Fibroblast of lung (primary cell): Measurements from ENCODE around the gene MRTFA. TPM values are rescaled to one million over a fixed set of nuclear protein-coding genes. Genes with fewer than 3 reads are reported as not detected.

Experiments used
- DNase-seq, 2 donors: peaks; one replicate each; pipeline versions ENCODE4 v3.0.0 to v3.0.0-alpha.2; 2010; ENCODE audit warnings: low read depth in 2 of 2
- H2AFZ ChIP-seq: 2 replicates; pipeline ENCODE4 v1.5.1; 2012; ENCODE audit warnings: low read length, control low read depth, inconsistent platforms
- H3K27ac ChIP-seq: 2 replicates; pipeline ENCODE4 v1.5.1; 2011; ENCODE audit warnings: low read length, control low read depth; ENCODE audit not compliant: insufficient read depth
- H3K27me3 ChIP-seq: 2 replicates; pipeline ENCODE4 v1.5.1; 2011; ENCODE audit warnings: mild to moderate bottlenecking, low read length; ENCODE audit not compliant: control insufficient read depth, insufficient read depth
- H3K36me3 ChIP-seq: 2 replicates; pipeline ENCODE4 v1.5.1; 2011; ENCODE audit warnings: low read length; ENCODE audit not compliant: control insufficient read depth, insufficient read depth
- H3K4me1 ChIP-seq: 2 replicates; pipeline ENCODE4 v1.5.1; 2011; ENCODE audit warnings: low read length; ENCODE audit not compliant: control insufficient read depth, insufficient read depth; ENCODE audit errors: extremely low read depth
- H3K4me2 ChIP-seq: 2 replicates; pipeline ENCODE4 v1.5.1; 2011; ENCODE audit warnings: low read length, control low read depth; ENCODE audit not compliant: insufficient read depth; ENCODE audit errors: extremely low read depth
- H3K4me3 ChIP-seq, 4 experiments: fragments of 200-600 bp in 1 of 4; sonication (generic) in 1 of 4; replicated peaks in 1 of 4; 2 replicates each; pipeline ENCODE4 v1.5.1; 2011 to 2016; ENCODE audit warnings: low read length in 4 of 4, low read depth in 3 of 4, mild to moderate bottlenecking in 3 of 4, control low read depth in 2 of 4, inconsistent platforms in 1 of 4, mixed read lengths in 1 of 4; ENCODE audit not compliant: insufficient read depth in 1 of 4; ENCODE audit errors: control extremely low read depth in 1 of 4
- H3K79me2 ChIP-seq: 2 replicates; pipeline ENCODE4 v1.5.1; 2012; ENCODE audit warnings: mild to moderate bottlenecking, low read length, inconsistent platforms; ENCODE audit not compliant: control insufficient read depth, insufficient read depth
- H3K9ac ChIP-seq: 2 replicates; pipeline ENCODE4 v1.5.1; 2011; ENCODE audit warnings: mild to moderate bottlenecking, low read length, control low read depth; ENCODE audit not compliant: insufficient read depth
- H3K9me3 ChIP-seq: 2 replicates; pipeline ENCODE4 v1.5.1; 2012; ENCODE audit warnings: low read depth, low read length; ENCODE audit not compliant: control insufficient read depth, insufficient read depth
- H4K20me1 ChIP-seq: 2 replicates; pipeline ENCODE4 v1.5.1; 2011; ENCODE audit warnings: low read length; ENCODE audit not compliant: control insufficient read depth, insufficient read depth; ENCODE audit errors: extremely low read depth
- EZH2 ChIP-seq: IDR thresholded peaks from 2 replicates; pipeline ENCODE4 v1.5.1; 2012; ENCODE audit warnings: low read length, control low read depth, mild to moderate bottlenecking; ENCODE audit errors: missing control alignments
- polyA plus RNA-seq, 2 donors: library from polyadenylated mRNA; depleted of rRNA in 1 of 2; stranded (reverse) in 1 of 2; unstranded in 1 of 2; fragments of >200 nt; gene quantifications; 2 replicates each; pipeline ENCODE4 v1.2.1, GENCODE V29; 2011 to 2012; ENCODE audit warnings: missing spikeins in 1 of 2
- total RNA-seq: library from RNA; depleted of rRNA; stranded (reverse); fragments of >200 nt; gene quantifications from 2 replicates; pipeline ENCODE4 v1.2.1, GENCODE V29; 2014
- TF ChIP-seq, protein P1 (sequence below), 2 donors: IDR thresholded peaks in 1 of 2; conservative IDR thresholded peaks in 1 of 2; 1 replicate in 1 of 2; 2 replicates in 1 of 2; pipeline ENCODE4 v1.5.1; 2011 to 2012; ENCODE audit warnings: low read length in 2 of 2, control low read depth in 1 of 2, inconsistent platforms in 1 of 2, low read depth in 1 of 2, mild to moderate bottlenecking in 1 of 2

The MRTFA gene
- total and polyA plus RNA-seq, 2 donors (not counting 1 experiment from before 2014, with no cell fraction given), result 7.6 to 23.0 TPM

DNA sequence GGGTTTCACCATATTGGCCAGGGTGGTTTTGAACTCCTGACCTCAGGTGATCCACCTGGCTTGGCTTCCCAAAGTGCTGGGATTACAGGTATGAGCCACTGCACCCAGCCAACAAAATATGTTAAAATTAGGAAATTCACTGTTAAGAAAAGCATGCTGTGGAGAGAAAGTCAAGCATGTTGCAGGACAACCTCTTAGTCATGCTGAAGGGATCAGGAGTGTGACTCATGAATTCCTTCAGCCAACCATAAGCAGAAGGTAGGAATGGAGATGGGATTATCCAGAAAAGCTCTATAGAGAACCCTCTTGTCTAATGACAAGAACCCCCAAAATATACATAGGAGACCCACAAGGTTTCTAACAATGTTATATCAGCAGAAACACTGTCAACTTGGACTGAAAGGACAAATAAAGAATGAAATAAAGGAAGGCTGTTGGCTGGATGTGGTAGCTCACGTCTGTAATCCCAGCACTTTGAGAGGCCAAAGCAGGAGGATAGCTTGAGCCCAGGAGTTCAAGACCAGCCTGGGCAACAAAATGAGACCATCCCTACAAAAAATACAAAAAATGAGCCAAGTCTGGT is 16.0 kb downstream of the MRTFA start:
- Histone ChIP-seq H3K36me3 (no peaks in the 10 kb centered on the region), H3K27me3 (no peaks in the 10 kb centered on the region), H3K4me3 (no peak overlapping the region), H2AFZ (no peak overlapping the region), H3K4me2 (no peak overlapping the region), H3K9me3 (no peaks in the 10 kb centered on the region), H3K9ac (no peak overlapping the region), H3K79me2 (peaks cover 53% of the 10 kb centered on the region), H3K27ac (no peak overlapping the region), H4K20me1 (no peaks in the 10 kb centered on the region), H3K4me1 (no peaks in the 10 kb centered on the region)
- TF ChIP-seq EZH2, result no peak
- TF ChIP-seq, protein P1, sequence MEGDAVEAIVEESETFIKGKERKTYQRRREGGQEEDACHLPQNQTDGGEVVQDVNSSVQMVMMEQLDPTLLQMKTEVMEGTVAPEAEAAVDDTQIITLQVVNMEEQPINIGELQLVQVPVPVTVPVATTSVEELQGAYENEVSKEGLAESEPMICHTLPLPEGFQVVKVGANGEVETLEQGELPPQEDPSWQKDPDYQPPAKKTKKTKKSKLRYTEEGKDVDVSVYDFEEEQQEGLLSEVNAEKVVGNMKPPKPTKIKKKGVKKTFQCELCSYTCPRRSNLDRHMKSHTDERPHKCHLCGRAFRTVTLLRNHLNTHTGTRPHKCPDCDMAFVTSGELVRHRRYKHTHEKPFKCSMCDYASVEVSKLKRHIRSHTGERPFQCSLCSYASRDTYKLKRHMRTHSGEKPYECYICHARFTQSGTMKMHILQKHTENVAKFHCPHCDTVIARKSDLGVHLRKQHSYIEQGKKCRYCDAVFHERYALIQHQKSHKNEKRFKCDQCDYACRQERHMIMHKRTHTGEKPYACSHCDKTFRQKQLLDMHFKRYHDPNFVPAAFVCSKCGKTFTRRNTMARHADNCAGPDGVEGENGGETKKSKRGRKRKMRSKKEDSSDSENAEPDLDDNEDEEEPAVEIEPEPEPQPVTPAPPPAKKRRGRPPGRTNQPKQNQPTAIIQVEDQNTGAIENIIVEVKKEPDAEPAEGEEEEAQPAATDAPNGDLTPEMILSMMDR (conservative IDR thresholded peaks at IDR 0.05 in 1 of 2, IDR thresholded peaks at IDR 0.05 in 1 of 2; ENCODE audit: low read depth in 1 of 2, low read length in 2 of 2), result no peak
- DNase-seq, result peak; percentile 21 to 85

DNA sequence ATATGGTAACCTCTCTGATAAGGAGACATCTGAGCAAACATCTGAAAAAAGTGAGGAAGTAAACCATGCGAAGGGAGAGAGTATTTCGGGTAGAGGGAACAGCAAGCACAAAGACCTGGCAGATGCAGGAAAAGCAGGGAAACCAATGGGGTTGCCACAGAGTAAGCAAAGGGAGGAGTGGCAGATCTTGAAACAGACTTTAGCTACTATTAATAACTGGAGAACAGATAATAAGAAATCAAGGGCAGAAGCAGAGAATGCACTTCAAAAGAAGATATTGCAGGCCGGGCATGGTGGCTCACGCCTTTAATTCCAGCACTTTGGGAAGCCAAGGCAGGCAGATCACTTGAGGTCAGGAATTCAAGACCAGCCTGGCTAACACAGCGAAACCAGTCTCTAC is 18.1 kb downstream of the MRTFA start:
- no peak for DNase-seq
- Histone ChIP-seq H3K27ac (no peak overlapping the region), H4K20me1 (no peaks in the 10 kb centered on the region), H3K27me3 (no peaks in the 10 kb centered on the region), H3K4me3 (no peak overlapping the region), H3K4me1 (no peaks in the 10 kb centered on the region), H3K4me2 (no peak overlapping the region), H3K9ac (no peak overlapping the region), H3K79me2 (peaks cover 45% of the 10 kb centered on the region), H3K9me3 (no peaks in the 10 kb centered on the region), H2AFZ (no peak overlapping the region), H3K36me3 (no peaks in the 10 kb centered on the region)
- no peak for TF ChIP-seq EZH2
- TF ChIP-seq, protein P1 (conservative IDR thresholded peaks at IDR 0.05 in 1 of 2, IDR thresholded peaks at IDR 0.05 in 1 of 2; ENCODE audit: low read depth in 1 of 2, low read length in 2 of 2), result no peak

DNA sequence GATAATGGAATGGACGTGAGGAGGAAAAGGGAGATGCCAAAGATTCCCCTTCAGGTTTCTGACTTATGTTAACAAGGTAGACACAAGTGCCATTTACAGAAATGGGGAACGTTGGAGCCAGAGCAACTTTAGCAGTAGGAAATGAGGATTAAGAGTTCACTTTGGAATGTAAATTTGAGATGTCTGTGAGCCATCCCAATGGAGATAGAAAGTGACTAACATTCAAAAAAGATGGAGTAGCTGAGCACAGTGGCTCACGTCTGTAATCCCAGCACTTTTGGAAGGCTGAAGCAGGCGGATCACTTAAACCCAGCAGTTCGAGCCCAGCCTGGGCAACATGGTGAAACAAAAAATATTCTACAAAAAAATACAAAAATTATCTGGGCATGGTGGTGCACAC is 19.9 kb downstream of the MRTFA start:
- TF ChIP-seq, protein P1 (conservative IDR thresholded peaks at IDR 0.05 in 1 of 2, IDR thresholded peaks at IDR 0.05 in 1 of 2; ENCODE audit: low read depth in 1 of 2, low read length in 2 of 2), result no peak
- no peak for TF ChIP-seq EZH2

More for the DNA sequence above, 19.9 kb downstream of the MRTFA start:
- DNase-seq, result no peak
- H3K27ac ChIP-seq, result no peak overlapping the region
- H2AFZ ChIP-seq, result no peak overlapping the region
- H3K4me1 ChIP-seq, result no peaks in the 10 kb centered on the region
- no peaks in the 10 kb centered on the region for H3K27me3 ChIP-seq
- H3K4me3 ChIP-seq, result no peak overlapping the region
- no peaks in the 10 kb centered on the region for H3K36me3 ChIP-seq
- H3K4me2 ChIP-seq, result no peak overlapping the region
- no peak overlapping the region for H3K9ac ChIP-seq
- no peaks in the 10 kb centered on the region for H3K9me3 ChIP-seq
- H4K20me1 ChIP-seq, result no peaks in the 10 kb centered on the region
- peaks cover 46% of the 10 kb centered on the region for H3K79me2 ChIP-seq
